K562 (cell line): ENCODE results near the gene NARF. TPM values are rescaled to one million over a fixed set of nuclear protein-coding genes. Genes with fewer than 3 reads are reported as not detected.

ENCODE experiments used
- E2F4 ChIP-seq: sonication (generic); formaldehyde crosslinking; IDR thresholded peaks from 2 replicates; pipeline ENCODE4 v1.8.0; 2022; ENCODE audit warnings: mild to moderate bottlenecking, low read depth, missing genetic modification reagents
- ESRRA ChIP-seq: fragments of 450-650 bp; IDR thresholded peaks from 2 replicates; pipeline ENCODE4 v1.6.1; 2014; ENCODE audit warnings: low read depth, mild to moderate bottlenecking, moderate library complexity, borderline replicate concordance
- FOSL1 ChIP-seq: fragments of 200-800 bp; sonication (Bioruptor generic); conservative IDR thresholded peaks from 2 replicates; pipeline ENCODE4 v1.6.1; 2016; ENCODE audit warnings: missing genetic modification characterization, missing compliant biosample characterization
- HIVEP1 ChIP-seq: fragments of 250-450 bp; sonication (Bioruptor Pico); IDR thresholded peaks from 2 replicates; pipeline ENCODE4 v1.4.0; 2020; ENCODE audit warnings: mild to moderate bottlenecking
- HMBOX1 ChIP-seq: sonication (generic); IDR thresholded peaks from 2 replicates; pipeline ENCODE4 v1.6.1; 2016
- JUND ChIP-seq, 2 experiments: IDR thresholded peaks; 2 replicates in 1 of 2; 3 replicates in 1 of 2; pipeline ENCODE4 v1.6.1; 2011; ENCODE audit warnings: borderline replicate concordance in 2 of 2, low read depth in 2 of 2, low read length in 2 of 2, improper control_type of control experiment in 1 of 2, missing biosample characterization in 1 of 2, missing genetic modification characterization in 1 of 2, missing genetic modification reagents in 1 of 2
- KAT2B ChIP-seq: IDR thresholded peaks from one replicate; pipeline ENCODE4 v1.6.1; 2012; ENCODE audit warnings: low read depth, mild to moderate bottlenecking, control low read depth, inconsistent platforms, low read length, moderate library complexity
- LEF1 ChIP-seq: fragments of 450-650 bp; IDR thresholded peaks from 2 replicates; pipeline ENCODE4 v1.6.1; 2016; ENCODE audit warnings: mild to moderate bottlenecking
- MLX ChIP-seq, 2 experiments: fragments of 450-650 bp in 1 of 2; sonication (generic) in 1 of 2; formaldehyde crosslinking; conservative IDR thresholded peaks; 2 replicates each; pipeline versions ENCODE4 v1.4.0 to v1.8.1; 2020 to 2022; ENCODE audit warnings: mild to moderate bottlenecking in 1 of 2, missing genetic modification reagents in 1 of 2
- MYC ChIP-seq, 2 experiments: fragments of 250-450 bp in 1 of 2; sonication (Bioruptor Pico) in 1 of 2; IDR thresholded peaks; 2 replicates each; pipeline versions ENCODE4 v1.5.1 to v1.6.1; 2012 to 2021; ENCODE audit warnings: low read depth in 2 of 2, borderline replicate concordance in 1 of 2, improper control_type of control experiment in 1 of 2, low read length in 1 of 2, mild to moderate bottlenecking in 1 of 2, moderate library complexity in 1 of 2
- NCOR1 ChIP-seq: fragments of 450-650 bp; IDR thresholded peaks from 2 replicates; pipeline ENCODE4 v1.6.1; 2016; ENCODE audit warnings: mild to moderate bottlenecking, moderate library complexity
- NFE2 ChIP-seq: IDR thresholded peaks from 2 replicates; pipeline ENCODE4 v1.6.1; 2014; ENCODE audit warnings: antibody characterized with exemption, low read depth
- NR2C1 ChIP-seq, 2 experiments: fragments of 450-650 bp; IDR thresholded peaks; 2 replicates each; pipeline ENCODE4 v1.6.1; 2017; ENCODE audit warnings: mild to moderate bottlenecking in 2 of 2, antibody characterized with exemption in 1 of 2, inconsistent platforms in 1 of 2, missing compliant biosample characterization in 1 of 2, missing genetic modification characterization in 1 of 2
- PKNOX1 ChIP-seq: fragments of 450-650 bp; IDR thresholded peaks from 2 replicates; pipeline ENCODE4 v1.6.1; 2016
- PRPF4 ChIP-seq: fragments of 200-400 bp; formaldehyde crosslinking; IDR thresholded peaks from one replicate; pipeline ENCODE4 v1.6.1; 2017; ENCODE audit warnings: low read length, low read depth, mild to moderate bottlenecking; ENCODE audit not compliant: insufficient read depth, poor library complexity, severe bottlenecking
- RBFOX2 ChIP-seq: fragments of 200-400 bp; formaldehyde crosslinking; IDR thresholded peaks from 2 replicates; pipeline ENCODE4 v1.6.1; 2017; ENCODE audit warnings: low read depth, mild to moderate bottlenecking, low read length, moderate library complexity
- SMC3 ChIP-seq: conservative IDR thresholded peaks from 2 replicates; pipeline ENCODE4 v1.6.1; 2011; ENCODE audit warnings: low read depth, low read length, improper control_type of control experiment; ENCODE audit not compliant: insufficient read depth
- SNAPC5 ChIP-seq: fragments of 250-450 bp; sonication (Bioruptor Pico); IDR thresholded peaks from 2 replicates; pipeline ENCODE4 v1.8.0; 2021; ENCODE audit warnings: moderate library complexity, mild to moderate bottlenecking, inconsistent platforms
- STAT5A ChIP-seq: IDR thresholded peaks from 2 replicates; pipeline ENCODE4 v1.6.1; 2012; ENCODE audit warnings: low read length, inconsistent platforms, borderline replicate concordance
- TRIM24 ChIP-seq, 2 experiments: fragments of 450-650 bp; IDR thresholded peaks; 2 replicates each; pipeline ENCODE4 v1.6.1; 2016
- TRIM28 ChIP-seq: fragments of 450-650 bp; IDR thresholded peaks from 2 replicates; pipeline ENCODE4 v1.6.1; 2017
- ZNF184 ChIP-seq: sonication (generic); formaldehyde crosslinking; IDR thresholded peaks from 2 replicates; pipeline ENCODE4 v1.5.0; 2020; ENCODE audit warnings: missing genetic modification reagents
- polyA plus RNA-seq, 8 experiments: library from polyadenylated mRNA; depleted of rRNA in 4 of 8; stranded (reverse) in 5 of 8; unstranded in 3 of 8; fragments of >200 nt; fragmentation: Nextera tagmentation in 2 of 8; fragmentation: Illumina TruSeq in 1 of 8; extraction: Ambion mirVana in 2 of 8; extraction: Trizol in 1 of 8; gene quantifications; 2 replicates each; pipeline versions ENCODE4 v1.2.1 to v1.2.3, GENCODE V29; 2011 to 2014; ENCODE audit warnings: inconsistent platforms in 1 of 8, missing spikeins in 1 of 8
- total RNA-seq, 7 experiments: library from RNA; depleted of rRNA in 6 of 7; stranded (reverse); fragments of >200 nt in 6 of 7; fragmentation: Illumina TruSeq in 2 of 7; extraction: Trizol in 2 of 7; gene quantifications; 2 replicates each; pipeline versions ENCODE4 v1.2.1 to v1.2.3, GENCODE V29; 2011 to 2021; ENCODE audit warnings: low replicate concordance in 1 of 7

NARF gene
- total and polyA plus RNA-seq, 9 of the 15 experiments (the other 6 are each of a cell fraction or from before 2014, with no cell fraction given), result 60.4 to 423 (median 132) TPM

- TF ChIP-seq TRIM24 (IDR thresholded peaks at IDR 0.05) (peak; percentile 8 to 73; a peak in 3 of 4 replicates), JUND (IDR thresholded peaks at IDR 0.05; ENCODE audit: borderline replicate concordance, low read depth, low read length) (peak; percentile 81; the same call in 1 of the 2 replicates), JUND (tag; IDR thresholded peaks at IDR 0.05; ENCODE audit: borderline replicate concordance, low read depth, low read length) (peak; percentile 68; the same call in 2 of the 3 replicates), PKNOX1 (peak; percentile 80), KAT2B (no peak), TRIM28 (peak; percentile 72), RBFOX2 (peak; percentile 23; the same call in 1 of the 2 replicates), MYC (IDR thresholded peaks at IDR 0.05; ENCODE audit: low read depth, low read length) (peak; percentile 93), MYC (CRISPR knock-in tag; IDR thresholded peaks at IDR 0.05; ENCODE audit: borderline replicate concordance, low read depth) (0 out of 2 replicates have a peak, but pooled peaks have one; percentile 33), MLX (CRISPR knock-in tag; conservative IDR thresholded peaks at IDR 0.05) (no peak), LEF1 (no peak), HIVEP1 (CRISPR knock-in tag) (no peak), FOSL1 (peak; percentile 79), NR2C1 (IDR thresholded peaks at IDR 0.05) (peak; percentile 47; the same call in 1 of the 2 replicates), NR2C1 (tag; IDR thresholded peaks at IDR 0.05) (0 out of 2 replicates have a peak, but pooled peaks have one; percentile 30), PRPF4 (no peak), HMBOX1 (peak; percentile 40; the same call in 1 of the 2 replicates), SNAPC5 (CRISPR knock-in tag) (no peak), SMC3 (peak; percentile 73), STAT5A (no peak; the same call in 1 of the 2 replicates), E2F4 (CRISPR knock-in tag) (no peak), ESRRA (peak; percentile 86; the same call in 1 of the 2 replicates), NFE2 (no peak), ZNF184 (CRISPR knock-in tag) (no peak), NCOR1 (no peak)
Observed at GRCh38 chr17:82494236-82495055, 35.9 kb downstream of the NARF start (continued).
